ENCODE results near the gene MAST3.

Gene MAST3

GRCh38 chr19:18190278-18190677, 92.7 kb downstream of the MAST3 start:
- no peak for DNase-seq (ENCODE audit: low read depth)

- DNase-seq (ENCODE audit: low read depth) = no peak
These were observed 94.1 kb downstream of the MAST3 start for GRCh38 chr19:18191640-18192062.

GRCh38 chr19:18192673-18193387, 95.3 kb downstream of the MAST3 start, which contains the start of gene MPV17L2:
Gene MPV17L2, plus strand, starts transcription at chr19:18193218. Its CDS starts 64 bp downstream, at chr19:18193282.
- peak; percentile 100 for DNase-seq (ENCODE audit: low read depth)

GRCh38 chr19:18193388-18194180, 96.0 kb downstream of the MAST3 start:
- DNase-seq (ENCODE audit: low read depth) = no peak

- no peak for DNase-seq (ENCODE audit: low read depth)
These were observed 96.6 kb downstream of the MAST3 start for GRCh38 chr19:18194181-18194530.

- no peak for DNase-seq (ENCODE audit: low read depth)
These were observed 97.1 kb downstream of the MAST3 start for GRCh38 chr19:18194554-18195238.

GRCh38 chr19:18196511-18196845, 98.9 kb downstream of the MAST3 start:
- DNase-seq (ENCODE audit: low read depth) = no peak

- DNase-seq (ENCODE audit: low read depth) = no peak
These were observed 99.7 kb downstream of the MAST3 start for GRCh38 chr19:18197306-18197705.

- DNase-seq (ENCODE audit: low read depth) = no peak
These were observed 100.4 kb downstream of the MAST3 start for GRCh38 chr19:18197941-18198340.

- no peak for DNase-seq (ENCODE audit: low read depth)
These were observed 100.8 kb downstream of the MAST3 start for GRCh38 chr19:18198374-18198773.
